OCI-LY7 (cell line): Measurements from ENCODE around the gene DNER. TPM values are rescaled to one million over a fixed set of nuclear protein-coding genes. Genes with fewer than 3 reads are reported as not detected.

Experiments
- BruUV-seq: library from RNA; stranded (reverse); fragments of 400-500 nt; replicated peaks from 2 replicates; lab custom pipeline; 2021; lab: Mats Ljungman, UMichigan
- CTCF ChIA-PET: fragments of 300-600 bp; sonication (Branson Sonifier 250); formaldehyde crosslinking; loops from one replicate; lab custom pipeline; 2022; ENCODE audit warnings: antibody characterized with exemption; ENCODE audit not compliant: unreplicated experiment; lab: Charles Lee
- POLR2A ChIA-PET: fragments of 300-600 bp; sonication (Branson Sonifier 250); formaldehyde crosslinking; loops from one replicate; lab custom pipeline; 2022; ENCODE audit warnings: antibody characterized with exemption; lab: Charles Lee
- DNase-seq: peaks from one replicate; pipeline ENCODE4 v3.0.0-alpha.2; 2015; ENCODE audit warnings: low spot score
- H2AFZ ChIP-seq: fragments of 200-600 bp; sonication (generic), shearing (Covaris generic); 2 replicates; pipeline ENCODE4 v1.6.1; 2014; ENCODE audit warnings: mild to moderate bottlenecking, antibody characterized with exemption, low read length, moderate library complexity
- H3K27ac ChIP-seq: fragments of 200-600 bp; sonication (generic); 2 replicates; pipeline ENCODE4 v1.5.1; 2014; ENCODE audit warnings: mixed run types, low read depth, mild to moderate bottlenecking, moderate library complexity, low read length, inconsistent platforms; ENCODE audit not compliant: poor library complexity, severe bottlenecking
- H3K36me3 ChIP-seq: fragments of 200-600 bp; sonication (generic); 2 replicates; pipeline ENCODE4 v1.6.1; 2014; ENCODE audit warnings: mild to moderate bottlenecking, antibody characterized with exemption, low read length, moderate library complexity, mixed read lengths; ENCODE audit not compliant: insufficient read depth
- H3K4me1 ChIP-seq: fragments of 200-600 bp; sonication (generic); 2 replicates; pipeline ENCODE4 v1.5.1; 2014; ENCODE audit warnings: mild to moderate bottlenecking, low read length; ENCODE audit not compliant: insufficient read depth, poor library complexity, severe bottlenecking
- H3K4me2 ChIP-seq: fragments of 200-600 bp; sonication (generic); 2 replicates; pipeline ENCODE4 v1.6.1; 2014; ENCODE audit warnings: mild to moderate bottlenecking, low read length
- H3K4me3 ChIP-seq: fragments of 200-600 bp; sonication (generic); 2 replicates; pipeline ENCODE4 v1.5.1; 2014; ENCODE audit warnings: mild to moderate bottlenecking, low read depth, low read length; ENCODE audit not compliant: poor library complexity, severe bottlenecking
- H3K79me2 ChIP-seq: fragments of 200-600 bp; sonication (generic); 2 replicates; pipeline ENCODE4 v1.6.1; 2016; ENCODE audit warnings: low read depth, mild to moderate bottlenecking, low read length, moderate library complexity, mixed read lengths; ENCODE audit not compliant: insufficient read depth
- H3K9me2 ChIP-seq: fragments of 200-600 bp; sonication (generic); 2 replicates; pipeline ENCODE4 v1.6.1; 2016; ENCODE audit warnings: mild to moderate bottlenecking, low read length, mixed read lengths; ENCODE audit not compliant: insufficient read depth
- H3K9me3 ChIP-seq: fragments of 200-600 bp; sonication (generic); 2 replicates; pipeline ENCODE4 v1.6.1; 2014; ENCODE audit warnings: mild to moderate bottlenecking, mixed run types, low read length, mixed read lengths
- H4K20me1 ChIP-seq: fragments of 200-600 bp; sonication (generic); 2 replicates; pipeline ENCODE4 v1.6.1; 2014; ENCODE audit warnings: mild to moderate bottlenecking, antibody characterized with exemption, low read length, moderate library complexity, mixed read lengths; ENCODE audit not compliant: insufficient read depth
- CTCF ChIP-seq: fragments of 200-600 bp; sonication (generic); conservative IDR thresholded peaks from 2 replicates; pipeline ENCODE4 v1.5.1; 2014; ENCODE audit warnings: mild to moderate bottlenecking, antibody characterized with exemption, low read length, moderate library complexity, mixed read lengths
- EZH2phosphoT487 ChIP-seq: fragments of 200-600 bp; sonication (generic); IDR thresholded peaks from 2 replicates; pipeline ENCODE4 v1.6.1; 2018; ENCODE audit warnings: low read depth, borderline replicate concordance, mild to moderate bottlenecking, mixed run types, antibody characterized with exemption, low read length, moderate library complexity, mixed read lengths
- intact Hi-C: fragments of 100-400 bp; cut with micrococcal nuclease; formaldehyde crosslinking; loops from one replicate; pipeline ENCODE4 v1.10.0; 2022; ENCODE audit not compliant: unreplicated experiment
- total RNA-seq, 2 experiments: library from RNA; depleted of rRNA in 1 of 2; stranded (reverse); fragments of >200 nt in 1 of 2; shearing (Covaris generic) in 1 of 2; gene quantifications; 2 replicates each; pipeline ENCODE4 v1.2.3, GENCODE V29; 2014 to 2022

Gene DNER
- total RNA-seq, 2 experiments from 2014 or later, result not detected

GRCh38 chr2:229654437-229654836, 59.9 kb downstream of the DNER start:
- Histone ChIP-seq H4K20me1 (no peaks in the 10 kb centered on the region), H3K9me2 (no peaks in the 10 kb centered on the region), H3K4me3 (no peak overlapping the region), H3K27ac (no peak overlapping the region), H3K36me3 (no peaks in the 10 kb centered on the region), H3K4me2 (no peak overlapping the region), H3K79me2 (no peaks in the 10 kb centered on the region), H3K9me3 (no peaks in the 10 kb centered on the region), H2AFZ (no peak overlapping the region), H3K4me1 (no peaks in the 10 kb centered on the region)
- ChIA-PET CTCF (no interaction called here), POLR2A (no interaction called here)
- DNase-seq, result no peak
- intact Hi-C loops, result no loop called here
- no TSS peak for BruUV-seq
- TF ChIP-seq CTCF (no peak), EZH2phosphoT487 (no peak)

DNA sequence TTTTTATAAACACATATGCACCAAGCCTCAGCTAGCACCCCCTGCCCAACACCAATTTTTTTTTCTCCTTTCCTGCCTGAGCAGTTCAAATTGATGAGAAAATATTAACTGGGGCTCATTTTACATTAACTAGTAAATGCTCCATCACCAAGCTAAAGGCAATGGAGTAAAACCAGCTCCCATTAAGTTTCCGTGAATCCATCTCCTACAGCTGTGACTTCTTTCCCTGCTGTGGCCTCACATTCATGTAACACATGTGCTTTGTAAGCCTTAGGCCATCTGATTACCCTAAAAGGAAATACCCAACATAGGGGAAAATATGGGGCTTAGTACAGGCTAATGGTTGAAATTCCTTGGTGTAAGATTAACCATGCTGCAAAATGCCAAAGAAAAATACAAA, 60.8 kb downstream of the DNER start:
- no peak for DNase-seq
- POLR2A ChIA-PET, result no interaction called here
- no TSS peak for BruUV-seq

More for the DNA sequence above, 60.8 kb downstream of the DNER start:
- H2AFZ ChIP-seq, result no peak overlapping the region
- intact Hi-C loops, result no loop called here
- no peaks in the 10 kb centered on the region for H4K20me1 ChIP-seq
- CTCF ChIA-PET, result no interaction called here
- H3K4me1 ChIP-seq, result no peaks in the 10 kb centered on the region
- no peaks in the 10 kb centered on the region for H3K9me3 ChIP-seq
- H3K9me2 ChIP-seq, result no peaks in the 10 kb centered on the region
- no peak for TF ChIP-seq CTCF
- no peak for TF ChIP-seq EZH2phosphoT487
- H3K79me2 ChIP-seq, result no peaks in the 10 kb centered on the region
- H3K4me3 ChIP-seq, result no peak overlapping the region
- no peak overlapping the region for H3K4me2 ChIP-seq
- H3K36me3 ChIP-seq, result no peaks in the 10 kb centered on the region
- no peak overlapping the region for H3K27ac ChIP-seq
